ENCODE measurements around the gene MICAL3. TPM values are rescaled to one million over a fixed set of nuclear protein-coding genes. Genes with fewer than 3 reads are reported as not detected.

Gene MICAL3
- total RNA-seq, 1 donor from 2014 or later, result 23.4 TPM

DNA sequence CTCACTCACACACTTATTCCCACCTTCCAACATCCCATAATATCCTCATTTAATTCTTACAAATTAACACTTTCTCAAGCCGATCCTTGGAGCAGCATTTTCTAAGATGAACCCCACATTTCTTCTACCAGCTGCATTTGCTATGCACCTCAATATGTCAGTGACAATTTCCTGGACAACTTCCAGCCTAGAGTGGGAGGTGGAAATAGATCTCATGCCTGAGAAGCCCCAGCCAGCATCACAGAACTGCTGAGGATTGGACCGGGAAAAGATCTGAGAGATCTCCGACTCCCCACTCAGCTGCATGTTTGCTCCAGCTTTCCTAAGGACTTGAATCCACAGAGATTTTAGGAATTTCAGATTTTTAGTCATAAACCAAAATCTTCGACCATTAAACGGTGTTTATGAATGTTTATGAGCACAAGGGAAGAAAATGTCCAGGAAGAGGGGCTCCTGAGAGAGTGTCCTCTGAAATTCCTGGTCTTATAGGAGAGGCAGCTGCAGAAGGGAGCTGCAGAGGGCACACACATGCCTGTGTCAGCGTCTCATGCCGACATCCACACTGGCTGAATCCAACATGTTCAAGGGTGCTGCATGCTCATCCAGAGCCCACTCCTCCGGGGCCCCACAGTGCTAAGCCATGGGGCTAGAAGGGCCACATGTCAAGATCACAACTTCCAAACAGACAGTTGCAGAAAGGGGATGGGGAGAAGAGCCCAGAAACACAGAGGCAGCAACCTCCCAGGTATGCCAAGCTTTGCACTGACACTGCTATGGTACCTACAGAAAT, 68.6 kb downstream of the MICAL3 start:
- no peak for DNase-seq (ENCODE audit: low read depth)

DNA sequence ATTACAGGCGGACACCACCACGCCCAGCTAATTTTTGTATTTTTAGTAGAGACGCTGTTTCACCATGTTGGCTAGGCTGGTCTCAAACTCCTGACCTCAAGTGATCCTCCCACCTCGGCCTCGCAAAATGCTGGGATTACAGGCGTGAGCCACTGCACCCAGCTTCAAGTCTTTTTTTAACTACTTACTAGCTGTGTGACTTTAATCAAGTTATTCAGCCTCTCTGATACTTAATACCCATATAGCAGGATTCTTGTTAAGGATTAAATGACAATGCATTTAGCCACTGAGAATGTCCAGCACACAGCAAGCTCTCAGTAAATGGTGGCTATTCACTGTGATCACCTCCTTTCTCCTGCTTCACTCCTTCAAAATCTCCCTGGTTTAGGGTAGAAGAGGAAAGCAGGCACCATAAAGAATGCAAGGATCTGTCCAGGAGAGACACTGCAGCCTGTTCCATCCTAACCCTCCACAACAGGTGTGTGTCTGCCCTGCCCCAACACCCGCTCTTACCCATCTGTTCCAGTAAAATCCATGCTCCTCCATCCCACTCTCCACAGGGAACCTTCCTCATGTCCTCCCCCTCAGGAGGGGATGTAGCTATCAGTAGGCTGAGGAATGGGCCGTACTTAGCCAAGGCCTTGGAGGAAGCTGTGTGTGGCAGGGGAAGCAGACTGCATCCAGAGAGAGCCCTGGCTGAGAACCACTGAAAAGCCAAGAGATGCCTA, 69.3 kb downstream of the MICAL3 start:
- DNase-seq (ENCODE audit: low read depth), result peak; percentile 33

DNA sequence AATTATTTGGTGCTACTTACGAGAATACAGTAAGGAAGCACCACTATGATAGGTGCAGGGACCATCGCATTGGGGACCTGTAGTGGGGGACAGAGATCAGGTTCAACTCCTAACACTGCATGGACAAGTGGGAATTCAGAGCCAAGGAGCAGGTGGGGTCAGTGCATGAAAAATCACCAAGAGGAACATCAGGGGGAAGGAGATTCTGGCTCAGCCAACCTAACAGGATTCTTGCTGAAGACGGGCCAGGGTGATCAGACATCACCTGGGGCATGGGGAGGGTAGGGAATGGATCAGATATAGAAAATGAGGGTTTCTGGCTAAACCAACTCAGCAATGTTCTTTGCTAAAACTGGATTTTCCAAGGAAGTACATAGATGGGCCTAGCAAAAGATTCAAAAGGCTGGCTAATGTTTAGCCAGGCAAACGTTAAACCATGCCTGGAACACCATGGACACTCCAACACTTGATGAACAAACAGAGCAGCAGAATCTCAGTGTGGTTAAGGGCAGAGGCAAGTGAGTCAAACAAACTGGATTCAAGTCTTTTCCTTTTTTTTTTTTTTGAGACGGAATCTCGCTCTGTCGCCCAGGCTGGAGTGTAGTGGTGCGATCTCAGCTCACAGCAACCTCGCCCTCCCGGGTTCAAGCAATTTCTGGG, 70.0 kb downstream of the MICAL3 start:
- no peak for DNase-seq (ENCODE audit: low read depth)

DNA sequence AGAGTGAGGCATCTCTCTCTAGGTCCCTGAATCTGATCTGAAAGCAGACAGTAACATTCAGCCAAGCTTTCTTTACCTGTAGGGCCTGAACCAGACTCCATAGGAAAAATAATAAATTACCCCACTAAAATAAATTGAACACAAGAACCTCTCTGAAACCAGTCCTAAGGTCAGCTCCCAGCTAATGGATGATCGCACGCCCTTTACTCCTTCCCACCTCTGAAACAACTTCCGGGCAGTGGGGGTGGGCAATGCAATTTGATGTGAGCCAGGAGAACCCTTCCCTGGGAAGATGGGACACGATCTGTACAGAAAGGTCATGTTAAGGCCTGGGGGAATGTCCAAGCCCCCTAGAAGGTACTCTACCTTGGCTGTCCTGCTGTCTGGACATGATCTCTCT, 71.2 kb downstream of the MICAL3 start:
- no peak for DNase-seq (ENCODE audit: low read depth)

DNA sequence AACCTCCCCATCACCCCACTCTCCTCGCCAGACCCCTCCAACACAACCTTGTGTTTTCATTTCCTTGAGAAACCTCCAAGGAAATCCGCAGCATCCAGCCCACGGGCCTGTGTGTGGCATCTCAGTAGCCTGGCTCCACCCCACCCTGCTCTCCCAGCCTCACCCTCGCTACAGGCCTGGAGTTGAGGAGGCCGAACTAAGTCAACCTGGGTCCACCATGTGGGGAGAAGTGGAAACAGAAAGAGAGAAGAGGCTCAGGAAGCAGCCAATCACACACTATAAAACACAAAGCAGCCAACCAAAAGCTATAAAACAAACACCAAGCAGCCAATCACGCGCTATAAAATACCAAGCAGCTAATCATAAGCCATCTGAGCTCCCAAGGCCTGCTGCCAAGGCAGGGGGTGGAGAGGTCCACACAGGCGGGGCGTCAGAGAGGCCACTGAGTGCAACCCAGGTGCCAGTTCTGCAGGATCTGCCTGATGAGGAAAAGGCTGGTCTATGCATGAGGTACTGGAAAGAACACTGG, 72.0 kb downstream of the MICAL3 start:
- no peak for DNase-seq (ENCODE audit: low read depth)

DNA sequence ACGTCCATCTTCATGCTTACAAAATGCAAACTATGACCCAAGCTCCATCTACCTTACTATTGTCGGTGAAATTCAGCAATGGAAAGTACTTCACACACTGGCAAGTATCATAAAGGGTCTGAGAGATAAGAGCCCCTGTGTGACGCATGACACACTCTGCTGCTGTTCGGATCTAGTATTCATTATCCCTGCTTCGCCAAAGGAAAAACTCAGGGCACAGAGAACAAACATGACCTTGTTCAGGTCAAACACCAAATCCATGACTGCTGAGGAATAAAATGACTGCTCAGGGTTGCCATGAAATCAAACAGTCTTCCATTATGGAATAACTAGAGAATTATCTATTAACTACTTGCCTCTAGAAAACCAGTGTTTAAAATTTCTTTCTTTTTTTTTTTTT, 73.0 kb downstream of the MICAL3 start:
- no peak for DNase-seq (ENCODE audit: low read depth)

DNA sequence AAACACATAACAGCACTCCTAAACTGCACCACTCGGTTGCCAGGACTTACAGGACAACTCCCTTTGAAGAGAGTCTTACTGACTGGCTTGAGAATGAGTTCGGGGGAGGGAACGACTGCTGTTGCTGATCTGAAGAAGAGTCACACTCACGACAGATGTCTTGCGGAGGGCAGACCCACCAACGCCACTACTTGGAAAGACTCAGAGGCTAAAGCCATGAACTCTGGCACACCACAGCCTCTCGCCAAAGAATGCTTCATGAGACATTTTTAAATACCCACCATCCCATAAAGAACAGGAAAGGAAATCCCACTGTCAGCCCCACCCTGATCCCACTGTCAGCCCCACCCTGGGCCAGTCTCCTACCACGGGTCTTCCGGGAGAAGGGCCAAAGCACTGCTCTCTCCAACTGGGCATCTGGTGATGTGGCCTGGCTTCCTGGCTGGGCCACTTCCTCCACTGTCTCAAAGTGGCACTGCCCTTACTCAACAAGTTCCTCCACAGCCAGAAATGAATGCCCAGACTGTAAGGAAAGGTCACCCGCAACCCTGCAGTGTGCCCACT, 73.6 kb downstream of the MICAL3 start:
- DNase-seq (ENCODE audit: low read depth), result peak; percentile 98

DNA sequence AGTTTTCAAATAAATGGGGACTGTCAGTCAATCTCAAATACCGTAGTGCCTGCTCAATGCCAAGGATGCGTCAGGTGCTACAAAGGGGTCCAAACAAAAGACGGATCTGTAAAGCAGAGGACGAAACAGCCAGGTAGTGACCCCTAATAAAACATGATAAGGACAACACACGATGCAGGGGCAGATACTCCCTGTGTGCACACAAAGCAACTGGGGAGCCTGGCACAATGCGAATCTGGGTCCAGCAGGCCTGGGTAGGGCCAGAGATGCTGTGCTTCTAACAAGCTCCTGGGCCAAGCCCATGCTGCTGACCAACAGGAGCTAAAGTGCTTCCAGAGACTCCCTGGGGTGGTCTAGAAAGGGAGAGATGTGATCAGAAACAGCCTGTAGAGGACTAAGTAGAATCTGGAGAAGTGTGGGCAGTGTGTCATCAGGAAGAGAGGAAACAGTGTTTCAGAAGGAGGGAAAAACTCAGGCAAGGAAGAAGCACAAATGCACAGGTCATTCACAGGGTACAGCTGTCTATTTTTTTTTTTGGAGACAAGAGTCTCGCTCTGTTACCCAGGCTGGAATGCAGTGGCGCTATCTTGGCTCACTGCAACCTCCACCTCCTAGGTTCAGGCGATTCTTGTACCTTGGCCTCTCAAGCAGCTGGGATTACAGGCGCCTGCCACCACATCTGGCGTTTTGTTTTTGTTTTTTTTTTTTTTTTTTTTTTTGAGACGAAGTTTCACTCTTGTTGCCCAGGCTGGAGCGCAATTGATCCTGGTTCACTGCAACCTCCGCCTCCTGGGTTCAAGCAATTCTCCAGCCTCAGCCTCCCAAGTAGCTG, 74.5 kb downstream of the MICAL3 start:
- DNase-seq (ENCODE audit: low read depth), result peak; percentile 46

DNA sequence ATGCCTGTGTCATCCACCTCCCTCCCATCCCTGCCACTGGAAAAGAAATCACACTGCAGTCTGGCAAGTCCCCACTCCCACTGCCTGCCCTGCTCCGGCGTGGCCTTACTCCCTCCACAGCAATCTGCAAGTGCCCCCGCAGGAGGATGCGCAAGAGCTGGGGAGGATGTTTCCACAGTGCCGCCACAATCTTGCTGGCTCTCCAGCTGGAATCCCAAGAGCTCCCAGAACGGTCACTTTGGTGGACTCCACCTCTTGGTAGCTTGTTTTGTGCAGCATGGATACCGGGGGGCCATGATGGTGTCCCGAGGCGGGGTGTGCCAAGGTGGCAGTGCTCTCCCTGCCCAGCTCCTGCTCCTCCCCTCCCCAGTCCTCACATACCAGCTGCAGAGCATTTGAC, 76.3 kb downstream of the MICAL3 start:
- DNase-seq (ENCODE audit: low read depth), result no peak

DNA sequence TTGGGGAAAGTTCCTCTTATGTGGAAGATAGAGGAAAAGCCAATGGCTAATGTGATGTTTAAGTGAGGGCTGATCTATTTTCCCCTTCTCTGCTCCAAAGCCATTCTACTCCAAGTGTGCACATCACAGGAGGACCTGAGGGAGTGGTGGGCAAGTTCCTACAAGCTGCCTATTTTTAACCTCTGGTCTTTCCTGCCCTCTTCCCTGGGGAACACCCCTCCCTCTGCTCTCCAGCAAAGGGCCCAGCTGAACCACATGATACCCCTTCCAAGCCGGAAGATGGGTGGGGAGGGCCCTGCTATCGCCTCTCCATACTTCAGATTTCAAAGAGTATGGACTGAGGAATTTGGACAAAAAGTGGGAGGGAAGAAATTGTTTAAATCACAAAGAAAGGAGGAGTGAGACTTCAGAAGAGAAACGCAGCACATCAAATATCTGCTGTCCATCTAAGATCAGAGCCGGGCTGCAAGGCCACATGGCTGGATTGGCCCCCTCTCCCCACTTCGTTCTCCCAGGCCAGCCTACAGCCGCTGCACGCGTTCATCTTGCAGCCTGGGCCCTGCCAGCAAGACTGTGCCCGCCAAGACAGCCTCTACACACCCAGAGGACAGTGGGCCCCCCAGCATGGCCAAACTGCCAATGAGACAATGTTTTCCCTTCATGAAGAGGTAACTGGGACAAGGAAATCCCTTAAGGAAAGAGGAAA, 77.5 kb downstream of the MICAL3 start:
- DNase-seq (ENCODE audit: low read depth), result no peak

DNA sequence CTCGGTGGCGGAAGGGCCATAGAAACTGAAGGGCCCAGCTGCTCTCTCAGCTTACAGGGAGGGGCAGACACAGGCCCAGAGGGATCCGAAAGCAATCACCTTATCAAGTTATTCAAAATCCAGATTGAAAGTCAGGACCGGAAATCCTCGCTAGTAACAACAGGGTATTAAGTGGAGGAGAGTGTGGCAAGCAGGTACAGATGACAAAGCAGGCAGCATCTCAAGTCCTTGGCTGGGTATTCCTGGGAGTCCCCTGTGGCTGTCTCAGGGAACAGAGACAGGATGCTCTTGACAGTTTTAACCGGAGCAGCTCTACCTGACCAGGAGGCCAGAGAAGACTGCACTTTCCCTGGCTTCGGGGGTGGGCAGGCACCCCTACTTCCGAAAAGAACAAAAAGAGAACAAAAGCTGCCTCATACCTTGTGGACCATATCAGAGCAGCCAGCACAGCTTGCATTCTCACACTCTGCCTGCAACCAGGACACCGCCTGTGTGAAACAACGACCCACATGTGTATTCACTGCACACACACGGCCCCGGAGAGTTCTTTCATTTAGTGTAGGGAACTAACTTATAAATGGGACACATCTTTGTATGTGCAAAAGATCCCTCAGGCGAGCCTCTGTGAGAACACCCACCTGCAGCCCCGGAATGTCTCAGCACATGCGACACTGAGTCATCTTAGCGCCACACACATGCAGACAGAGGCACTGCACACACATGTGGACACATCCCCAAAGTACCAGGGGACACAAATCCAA, 78.3 kb downstream of the MICAL3 start:
- DNase-seq (ENCODE audit: low read depth), result no peak

DNA sequence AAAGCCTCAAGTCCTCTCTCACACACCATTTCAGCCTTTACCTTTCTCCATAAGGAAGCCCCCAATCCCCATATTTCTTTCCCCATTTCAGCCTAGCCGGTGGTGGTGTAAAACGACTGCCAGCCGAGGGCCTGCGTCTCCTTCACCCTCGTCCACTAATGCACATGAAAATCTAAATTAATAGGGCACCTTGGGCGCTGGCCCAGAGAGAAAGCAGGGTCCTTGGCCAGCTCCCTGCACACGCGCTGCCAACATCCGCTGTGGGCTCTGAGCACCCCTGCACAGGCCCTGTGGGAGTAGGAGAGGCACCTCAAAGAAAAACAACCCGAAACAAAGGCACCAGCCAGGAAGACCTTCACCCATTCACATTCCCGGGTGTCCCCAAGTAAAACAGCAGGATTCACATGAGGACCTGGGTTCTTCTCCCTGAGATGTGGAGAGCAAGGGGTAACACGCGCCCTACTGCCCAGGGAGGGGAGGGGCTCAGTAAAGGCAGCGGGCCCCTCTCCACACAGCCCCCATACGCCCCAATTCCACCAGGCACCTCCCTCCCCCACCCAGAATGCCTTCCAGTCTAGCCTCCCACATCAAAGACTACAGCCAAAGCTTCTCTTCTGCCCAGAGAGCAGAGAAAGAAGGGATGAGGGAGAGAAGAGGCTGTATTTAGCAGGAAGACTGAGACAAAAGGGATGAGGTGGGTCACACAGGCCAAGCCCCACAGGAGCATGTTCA, 79.0 kb downstream of the MICAL3 start:
- no peak for DNase-seq (ENCODE audit: low read depth)

DNA sequence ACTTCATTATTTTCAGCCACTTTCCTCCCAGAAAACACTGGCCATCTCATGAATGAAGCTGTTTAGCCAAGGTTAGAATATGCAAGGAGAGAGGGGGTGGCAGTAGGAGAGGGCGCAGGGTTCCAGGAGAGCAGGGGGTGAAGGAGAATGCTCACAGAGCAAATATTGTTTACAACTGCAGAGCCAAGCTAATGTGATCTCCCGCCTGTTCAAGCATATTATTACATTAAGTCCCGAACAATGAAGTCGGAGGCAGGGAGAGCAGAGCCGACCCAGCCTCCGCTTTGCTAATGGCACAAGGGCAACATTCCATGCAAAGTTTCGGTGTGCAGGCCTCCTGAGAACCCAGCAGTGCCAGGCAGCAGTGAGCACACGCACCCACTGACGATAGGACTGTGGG, 80.1 kb downstream of the MICAL3 start:
- no peak for DNase-seq (ENCODE audit: low read depth)

DNA sequence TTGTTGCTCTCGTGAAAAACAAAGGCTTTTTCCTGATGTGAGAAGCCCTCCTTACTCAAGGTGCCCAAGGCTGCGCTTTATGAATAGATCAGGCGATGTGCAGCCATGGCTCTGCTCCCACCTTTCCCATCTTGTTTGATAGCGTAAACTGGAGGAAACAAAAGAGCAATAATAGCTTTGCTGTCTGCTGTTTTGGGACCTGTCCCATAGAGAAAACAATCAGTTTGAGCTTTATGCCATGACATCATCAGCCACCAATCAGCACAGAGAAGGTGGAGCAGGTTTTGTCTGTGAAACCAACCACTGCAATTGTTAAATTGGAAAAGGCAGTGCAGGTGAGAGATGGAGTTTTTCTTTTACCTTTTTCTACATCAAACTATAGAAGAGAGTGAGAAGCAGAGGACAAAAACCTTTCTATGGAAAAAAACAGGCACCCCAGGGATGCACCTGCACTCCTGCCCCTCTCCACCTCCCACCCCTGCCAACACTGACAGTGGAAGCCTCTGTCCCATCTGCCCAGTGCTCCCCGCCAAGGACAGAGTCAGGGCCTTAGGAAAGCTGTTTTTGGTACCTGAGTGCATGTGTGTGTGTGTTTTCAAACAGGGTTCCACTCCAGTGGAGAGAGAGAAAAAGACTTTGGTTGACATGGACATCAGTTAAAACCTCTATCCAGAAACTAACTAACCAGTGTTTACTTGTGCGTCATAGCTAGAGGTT, 80.7 kb downstream of the MICAL3 start:
- no peak for DNase-seq (ENCODE audit: low read depth)

DNA sequence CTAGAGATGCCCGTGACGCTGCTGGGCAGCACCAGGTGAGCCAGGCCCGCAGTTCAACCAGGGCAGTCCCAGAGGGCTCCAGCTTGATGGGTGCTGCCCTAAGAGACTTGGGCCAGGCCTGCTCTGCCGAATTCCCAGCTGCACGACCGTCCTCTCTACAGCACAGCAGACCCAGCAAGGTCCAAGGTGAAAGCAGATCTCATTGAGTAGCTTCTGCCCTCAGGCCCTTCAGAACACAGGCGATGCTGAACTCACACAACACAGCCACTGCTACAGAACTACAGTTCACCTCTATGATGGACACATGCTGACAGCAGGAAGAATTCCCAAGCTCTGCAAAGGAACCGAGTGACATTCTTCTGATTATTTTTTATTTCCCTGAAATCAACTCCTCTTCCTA, 81.6 kb downstream of the MICAL3 start:
- no peak for DNase-seq (ENCODE audit: low read depth)

DNA sequence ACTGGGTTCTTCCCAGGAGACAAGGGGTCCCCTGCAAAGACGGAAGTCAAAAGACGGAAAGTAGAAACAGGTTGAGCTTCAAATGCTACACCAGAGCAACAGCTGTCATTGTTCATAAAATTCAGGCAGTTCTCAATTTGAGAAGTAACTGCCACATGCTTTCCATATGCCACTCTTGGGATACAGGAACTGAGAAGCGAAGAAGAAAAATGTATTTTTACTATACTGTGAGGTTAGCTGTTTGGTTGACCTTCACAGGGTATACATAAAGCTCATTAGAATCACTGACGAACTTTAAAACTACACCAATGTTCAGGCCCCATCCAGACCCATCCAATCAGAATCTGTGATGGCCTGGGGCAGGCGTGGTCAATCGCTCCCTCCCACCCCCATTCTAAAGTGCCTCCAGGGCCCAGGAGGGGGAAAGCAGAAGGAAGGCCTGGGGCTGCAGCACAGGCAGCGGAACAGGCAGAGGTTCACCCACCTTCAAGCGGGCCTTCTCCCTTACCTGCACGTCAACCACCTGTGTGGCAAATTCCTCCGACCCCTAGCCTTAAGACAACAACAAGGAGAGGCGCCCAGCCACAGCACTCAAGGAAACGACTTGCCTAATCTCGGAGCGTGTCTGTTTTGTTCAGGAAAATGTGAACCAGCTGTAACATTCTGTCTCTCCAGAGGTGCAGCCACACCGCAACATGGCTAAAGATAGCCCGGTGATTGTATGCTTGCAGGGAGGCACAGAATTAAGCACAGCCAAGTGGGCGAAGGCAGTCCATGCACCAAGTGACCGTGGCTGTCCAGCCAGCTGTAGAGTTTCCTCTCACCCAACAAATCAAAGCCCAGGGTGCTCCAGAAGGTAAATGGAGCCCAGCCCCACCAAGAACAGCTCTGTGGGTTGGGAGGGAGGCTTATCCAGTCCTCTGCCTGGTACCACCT, 82.6 kb downstream of the MICAL3 start:
- DNase-seq (ENCODE audit: low read depth), result peak; percentile 43

DNA sequence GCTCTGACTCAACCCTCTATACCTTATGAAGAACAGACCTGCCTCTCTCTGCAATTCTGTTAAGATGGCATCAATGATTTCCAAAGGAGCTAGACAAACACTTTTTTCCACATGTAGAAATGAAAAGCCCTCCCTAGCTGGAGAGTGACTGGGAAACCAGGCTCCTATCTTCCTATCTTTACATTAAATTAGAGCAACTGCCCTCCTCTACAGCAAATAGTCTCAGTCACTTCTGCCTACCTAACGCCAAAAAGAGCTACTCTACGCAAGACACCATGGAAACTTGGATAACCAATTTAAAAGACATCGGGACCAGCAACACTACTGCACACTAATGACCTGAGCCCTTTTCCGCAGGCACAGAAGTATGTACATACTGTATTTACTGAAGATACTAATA, 84.8 kb downstream of the MICAL3 start:
- no peak for DNase-seq (ENCODE audit: low read depth)
